ENCODE results near the gene DMXL2.
"Not testable (repeated sequence)": the region's sequence is repeated elsewhere in the genome, so short reads cannot be mapped to it uniquely, and the experiment has no call there.

The DMXL2 gene, protein sequence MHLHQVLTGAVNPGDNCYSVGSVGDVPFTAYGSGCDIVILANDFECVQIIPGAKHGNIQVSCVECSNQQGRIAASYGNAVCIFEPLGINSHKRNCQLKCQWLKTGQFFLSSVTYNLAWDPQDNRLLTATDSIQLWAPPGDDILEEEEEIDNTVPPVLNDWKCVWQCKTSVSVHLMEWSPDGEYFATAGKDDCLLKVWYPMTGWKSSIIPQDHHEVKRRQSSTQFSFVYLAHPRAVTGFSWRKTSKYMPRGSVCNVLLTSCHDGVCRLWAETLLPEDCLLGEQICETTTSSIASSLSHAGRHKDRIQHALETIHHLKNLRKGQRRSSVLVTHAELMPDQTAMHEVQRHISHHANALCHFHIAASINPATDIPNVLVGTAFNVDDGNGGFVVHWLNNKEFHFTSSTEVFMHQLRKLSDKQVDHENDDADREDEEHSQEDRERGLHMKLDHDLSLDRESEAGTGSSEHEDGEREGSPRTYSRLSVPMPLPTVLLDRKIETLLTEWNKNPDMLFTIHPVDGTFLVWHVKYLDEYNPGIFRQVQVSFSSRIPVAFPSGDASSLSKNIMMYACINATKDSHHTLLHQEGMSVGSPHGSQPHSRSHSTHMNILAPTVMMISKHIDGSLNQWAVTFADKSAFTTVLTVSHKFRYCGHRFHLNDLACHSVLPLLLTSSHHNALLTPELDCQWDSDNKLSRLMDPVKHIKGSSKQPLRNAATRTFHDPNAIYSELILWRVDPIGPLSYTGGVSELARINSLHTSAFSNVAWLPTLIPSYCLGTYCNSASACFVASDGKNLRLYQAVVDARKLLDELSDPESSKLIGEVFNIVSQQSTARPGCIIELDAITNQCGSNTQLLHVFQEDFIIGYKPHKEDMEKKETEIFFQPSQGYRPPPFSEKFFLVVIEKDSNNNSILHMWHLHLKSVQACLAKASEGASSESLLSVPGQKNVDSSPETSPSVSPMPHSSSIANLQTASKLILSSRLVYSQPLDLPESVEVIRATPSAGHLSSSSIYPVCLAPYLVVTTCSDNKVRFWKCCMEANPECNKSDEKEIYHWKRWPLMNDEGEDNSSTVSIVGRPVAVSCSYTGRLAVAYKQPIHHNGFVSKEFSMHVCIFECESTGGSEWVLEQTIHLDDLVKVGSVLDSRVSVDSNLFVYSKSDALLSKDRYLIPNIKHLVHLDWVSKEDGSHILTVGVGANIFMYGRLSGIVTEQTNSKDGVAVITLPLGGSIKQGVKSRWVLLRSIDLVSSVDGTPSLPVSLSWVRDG (N-terminal part only)

DNA sequence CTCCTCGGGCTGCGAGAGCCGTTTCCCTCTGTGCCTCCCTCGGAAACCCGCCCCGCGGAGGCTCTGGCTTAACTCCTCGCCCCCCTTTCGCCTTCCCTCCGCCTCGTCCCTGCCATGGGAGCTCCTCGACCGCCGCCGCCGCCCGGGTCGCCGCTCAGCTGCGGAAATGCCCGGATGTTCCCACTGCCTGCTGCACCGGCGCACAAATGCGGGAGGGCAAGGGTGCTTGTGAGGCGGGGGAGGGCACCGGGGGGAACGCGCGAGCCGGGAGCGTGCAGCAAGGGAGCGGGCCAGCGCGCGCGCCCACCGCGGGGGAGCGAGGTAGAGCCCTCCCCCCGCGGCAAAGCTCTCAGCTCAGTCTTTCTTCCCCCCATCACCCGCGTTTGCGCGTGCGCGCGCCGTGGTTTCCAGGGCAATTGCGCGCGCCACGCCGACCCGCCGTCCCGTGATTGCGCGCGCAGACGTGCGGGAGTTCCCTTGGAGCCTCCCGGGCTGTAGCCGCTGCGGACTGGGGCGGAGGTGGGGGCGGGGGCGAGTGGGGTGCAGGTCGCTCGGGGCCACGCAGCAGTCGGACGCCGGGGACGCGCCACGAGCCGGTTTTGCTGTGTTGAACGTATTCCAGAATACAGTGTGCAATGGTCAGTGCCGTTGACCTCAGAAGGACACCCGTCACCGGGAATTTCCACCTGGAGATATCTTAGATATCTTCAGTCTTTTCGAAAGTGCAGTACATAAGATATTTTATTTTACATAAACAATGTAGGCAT, at the start of gene DMXL2:
Gene DMXL2 (minus strand): TSS at position 168 of the 767 bp plus-strand sequence. CDS start 226 bp downstream, outside the sequence.
- DNase-seq = peak; percentile 85

DNA sequence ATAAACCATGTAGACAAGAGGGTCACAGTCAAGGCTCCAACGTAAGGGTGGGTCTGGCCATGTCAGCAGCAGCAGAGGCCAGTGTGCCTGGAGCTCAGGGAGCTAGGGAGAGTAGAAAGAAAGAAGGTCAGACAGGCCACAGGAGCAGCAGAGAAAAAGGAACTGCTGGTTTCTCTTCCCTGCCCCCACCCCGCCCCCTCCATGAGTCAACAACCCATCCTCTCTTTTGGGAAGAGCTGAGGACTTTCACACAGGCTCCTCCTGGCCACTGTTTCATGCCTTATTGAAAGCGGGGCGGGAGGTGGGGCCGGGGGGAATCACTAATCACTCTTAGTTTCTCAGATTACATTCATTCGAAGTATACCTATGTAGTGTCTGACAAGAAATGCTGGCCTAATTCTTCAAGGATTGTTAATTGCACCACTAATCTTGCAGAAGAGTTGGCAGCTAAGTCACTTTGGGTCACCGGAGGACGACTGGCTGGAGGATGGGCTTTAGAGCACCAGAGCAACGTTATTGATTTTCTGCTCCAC, 49.6 kb upstream of the DMXL2 start:
- DNase-seq = no peak

DNA sequence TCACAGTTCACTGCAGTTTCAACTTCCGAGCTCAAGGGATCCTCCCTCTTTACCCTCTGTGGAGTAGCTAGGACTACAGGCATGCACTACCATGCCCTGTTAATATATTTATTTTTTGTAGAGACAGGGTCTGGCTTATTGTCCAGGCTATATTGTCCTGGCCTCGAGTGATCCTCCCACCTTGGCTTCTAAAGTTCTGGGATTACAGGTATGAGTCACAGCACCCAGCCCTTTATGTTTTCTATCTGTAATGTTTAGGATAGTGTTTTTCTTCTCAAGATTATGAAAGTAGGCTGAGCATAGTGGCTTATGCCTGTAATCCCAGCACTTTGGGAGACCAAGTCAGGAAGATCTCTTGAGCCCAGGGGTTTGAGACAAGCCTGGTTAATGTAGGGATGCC, 46.8 kb upstream of the DMXL2 start:
- DNase-seq = no peak

DNA sequence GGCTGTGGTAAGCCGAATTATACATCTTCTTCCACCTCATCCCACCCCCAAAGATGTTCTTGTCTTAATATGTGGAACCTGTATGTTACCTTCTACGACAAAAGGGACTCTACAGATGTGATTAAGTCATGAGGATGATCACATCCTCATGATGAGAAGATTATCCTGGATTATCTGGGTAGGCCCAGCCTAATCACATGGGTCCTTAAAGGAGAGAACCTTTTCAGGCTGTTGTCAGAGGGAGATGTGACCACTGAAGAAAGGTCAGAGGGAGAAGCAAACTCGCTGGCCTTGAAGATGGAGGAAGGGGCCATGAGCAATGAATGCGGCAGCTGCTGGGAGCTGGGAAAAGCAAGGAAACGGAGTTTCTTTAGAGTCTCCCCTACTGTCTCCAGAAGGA, 45.9 kb upstream of the DMXL2 start:
- DNase-seq = no peak

DNA sequence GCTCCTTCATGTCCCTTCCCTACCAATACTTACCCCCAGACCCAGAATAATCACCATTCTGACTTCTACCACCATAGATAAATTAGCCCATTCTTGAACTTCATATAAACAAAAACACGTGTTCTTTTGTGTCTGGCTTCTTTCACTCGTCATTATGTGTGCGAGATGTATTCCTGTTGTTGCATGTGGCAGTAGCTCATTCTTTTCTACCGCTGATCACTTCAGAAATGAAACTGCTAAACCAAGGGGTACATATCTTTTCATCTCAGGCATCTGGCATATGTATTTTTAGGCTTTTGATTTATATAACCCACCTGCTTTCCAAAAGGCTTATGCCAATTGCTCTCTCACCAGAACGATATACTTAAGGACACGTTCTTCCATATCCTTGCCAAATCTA, 44.9 kb upstream of the DMXL2 start:
- no peak for DNase-seq

DNA sequence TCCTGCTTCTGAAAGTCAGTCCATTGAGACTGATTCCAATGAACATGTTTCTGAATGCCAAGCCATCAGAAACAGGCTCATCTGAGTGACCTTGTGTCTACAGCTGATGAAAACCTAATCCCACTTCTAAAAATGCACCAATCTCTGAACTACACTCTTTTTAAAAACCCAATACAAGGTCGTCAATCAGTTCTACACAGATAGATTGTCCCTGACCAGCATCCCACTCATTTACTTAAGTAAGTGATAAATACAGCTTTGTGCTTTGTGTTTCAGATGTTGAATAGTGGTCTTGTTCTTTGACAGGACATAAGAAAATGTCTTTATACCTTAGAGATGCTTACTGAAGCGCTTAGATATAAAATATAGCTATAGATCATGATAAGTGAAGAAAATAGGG, 38.5 kb upstream of the DMXL2 start:
- DNase-seq = no peak

DNA sequence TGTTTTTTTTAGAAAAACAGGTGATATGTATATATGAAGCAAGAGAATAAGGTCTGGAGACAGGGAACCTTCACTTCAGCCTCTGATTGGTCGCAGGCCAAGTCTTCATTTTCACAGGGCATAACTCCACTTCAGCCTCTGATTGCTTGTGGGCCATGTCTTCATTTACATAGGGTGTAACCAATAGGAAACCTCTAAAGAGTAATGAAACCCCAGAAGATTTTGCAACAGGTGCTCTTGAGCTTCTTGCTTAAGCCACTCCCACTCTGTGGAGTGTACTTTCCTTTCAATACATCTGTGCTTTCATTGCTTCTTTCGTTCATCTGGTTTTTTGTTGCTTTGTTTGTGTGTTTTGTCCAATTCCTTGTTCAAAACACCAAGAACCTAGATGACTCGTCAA, 36.1 kb upstream of the DMXL2 start:
- DNase-seq = no peak

DNA sequence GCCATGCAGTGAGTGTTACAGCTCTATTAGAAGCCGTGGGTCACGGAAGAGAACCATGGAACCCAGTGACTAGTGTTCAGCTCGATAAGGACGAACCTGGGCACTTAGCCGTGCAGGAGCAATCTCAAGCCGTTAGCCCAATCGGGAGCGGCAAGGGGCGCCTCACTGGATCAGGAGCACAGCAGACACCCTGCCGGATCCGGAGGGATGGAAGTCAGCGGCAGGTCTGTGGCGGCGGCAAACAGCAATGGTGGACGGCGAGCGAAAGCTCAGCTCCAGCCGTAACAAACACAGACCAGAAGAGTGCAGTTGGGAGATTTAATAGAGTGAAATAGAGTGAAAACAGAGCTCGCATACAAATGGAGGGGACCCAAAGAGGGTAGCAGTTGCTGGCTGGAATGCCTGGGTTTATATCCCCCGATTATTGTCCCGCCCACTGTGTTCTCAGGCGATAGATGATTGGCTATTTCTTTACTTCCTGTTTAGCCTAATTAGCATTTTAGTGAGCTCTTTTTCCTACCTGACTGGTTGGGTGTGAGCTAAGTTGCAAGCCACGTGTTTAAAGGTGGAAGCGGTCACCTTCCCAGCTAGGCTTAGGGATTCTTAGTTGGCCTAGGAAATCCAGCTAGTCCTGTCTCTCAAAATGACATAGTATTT, 33.0 kb upstream of the DMXL2 start:
- not testable (repeated sequence) for DNase-seq

DNA sequence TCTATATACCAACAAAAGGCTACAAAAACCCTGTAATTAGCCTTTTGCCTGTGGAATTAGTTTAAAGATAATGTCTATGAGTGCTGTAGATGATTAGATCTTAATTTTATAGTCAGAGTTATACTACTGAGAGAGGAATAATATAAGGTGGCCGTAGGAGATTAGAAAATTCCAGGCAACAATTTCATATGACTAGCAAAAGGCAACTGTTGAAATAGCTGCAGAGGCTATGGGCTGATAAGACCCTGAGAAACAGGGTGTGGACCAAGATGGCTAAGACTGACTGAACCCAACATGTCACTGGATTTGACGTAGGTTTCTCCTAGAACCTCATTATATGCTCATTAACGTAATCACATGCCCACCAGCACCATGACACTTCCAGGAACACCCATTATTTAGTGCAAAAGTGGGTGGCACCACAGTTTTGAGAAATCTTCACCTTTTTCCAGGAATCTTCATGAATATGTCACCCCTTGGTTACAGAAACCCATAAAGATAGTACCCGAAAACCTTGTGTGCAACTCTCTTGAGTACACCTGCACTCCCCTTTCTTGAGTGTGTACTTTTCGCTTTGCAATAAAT, 29.6 kb upstream of the DMXL2 start:
- no peak for DNase-seq

DNA sequence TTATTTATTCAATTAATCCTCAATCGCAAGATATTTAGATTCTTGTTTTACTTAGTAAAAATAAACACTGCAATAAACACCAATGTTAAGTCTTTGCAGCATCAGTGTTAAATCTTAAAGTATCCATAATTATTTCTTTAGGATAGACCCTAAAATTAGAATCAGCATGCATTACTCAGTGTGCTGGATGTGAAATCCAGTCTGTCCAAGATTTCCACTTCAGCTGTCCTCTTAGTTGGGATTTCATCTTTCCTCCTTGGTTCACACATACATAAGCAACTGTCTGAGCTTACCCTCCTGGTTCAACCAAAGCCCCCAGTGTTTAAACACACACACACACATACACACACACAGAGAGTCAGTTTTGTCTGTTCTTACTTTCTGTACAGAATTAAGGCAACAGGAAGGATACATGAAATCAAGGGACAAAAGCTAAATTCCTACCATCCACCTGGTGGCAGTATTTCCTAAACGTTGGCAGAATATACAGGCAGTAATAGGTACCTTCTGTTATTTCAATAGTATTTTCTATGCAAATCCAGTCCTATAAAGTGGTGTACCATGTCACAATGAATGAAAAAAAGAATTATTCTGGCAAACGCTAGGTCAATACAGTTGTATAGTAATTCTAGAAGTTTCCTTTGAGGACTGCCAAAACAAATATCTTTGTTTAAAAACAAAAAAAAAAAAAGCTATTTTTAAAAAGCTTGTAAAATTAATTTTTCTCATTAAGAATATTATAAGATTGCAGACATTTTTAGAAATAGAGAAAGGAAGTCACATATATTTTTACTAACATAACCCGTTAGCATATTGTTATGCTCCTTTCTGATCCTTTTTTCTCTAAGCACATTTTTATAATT, 27.3 kb upstream of the DMXL2 start:
- peak; percentile 95 for DNase-seq

DNA sequence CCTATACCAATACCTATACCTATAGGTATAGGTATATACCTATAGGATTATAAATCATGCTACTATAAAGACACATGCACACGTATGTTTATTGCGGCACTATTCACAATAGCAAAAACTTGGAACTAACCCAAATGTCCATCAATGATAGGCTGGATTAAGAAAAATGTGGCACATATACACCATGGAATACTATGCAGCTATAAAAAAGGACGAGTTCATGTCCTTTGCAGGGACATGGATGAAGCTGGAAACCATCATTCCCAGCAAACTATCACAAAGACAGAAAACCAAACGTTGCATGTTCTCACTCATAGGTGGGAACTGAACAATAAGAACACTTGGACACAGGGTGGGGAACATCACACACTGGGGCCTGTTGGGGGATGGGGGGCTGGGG, 26.1 kb upstream of the DMXL2 start:
- DNase-seq = not testable (repeated sequence)

DNA sequence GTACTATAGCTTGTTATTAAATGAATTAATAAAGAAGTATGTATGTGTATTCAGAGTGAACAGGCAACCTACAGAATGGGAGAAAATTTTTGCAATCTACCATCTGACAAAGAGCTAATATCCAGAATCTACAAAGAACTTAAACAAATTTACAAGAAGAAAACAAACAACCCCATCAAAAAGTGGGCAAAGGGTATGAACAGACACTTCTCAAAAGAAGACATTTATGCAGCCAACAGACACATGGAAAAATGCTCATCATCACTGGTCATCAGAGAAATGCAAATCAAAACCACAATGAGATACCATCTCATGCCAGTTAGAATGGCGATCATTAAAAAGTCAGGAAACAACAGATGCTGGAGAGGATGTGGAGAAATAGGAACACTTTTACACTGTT, 25.5 kb upstream of the DMXL2 start:
- not testable (repeated sequence) for DNase-seq

DNA sequence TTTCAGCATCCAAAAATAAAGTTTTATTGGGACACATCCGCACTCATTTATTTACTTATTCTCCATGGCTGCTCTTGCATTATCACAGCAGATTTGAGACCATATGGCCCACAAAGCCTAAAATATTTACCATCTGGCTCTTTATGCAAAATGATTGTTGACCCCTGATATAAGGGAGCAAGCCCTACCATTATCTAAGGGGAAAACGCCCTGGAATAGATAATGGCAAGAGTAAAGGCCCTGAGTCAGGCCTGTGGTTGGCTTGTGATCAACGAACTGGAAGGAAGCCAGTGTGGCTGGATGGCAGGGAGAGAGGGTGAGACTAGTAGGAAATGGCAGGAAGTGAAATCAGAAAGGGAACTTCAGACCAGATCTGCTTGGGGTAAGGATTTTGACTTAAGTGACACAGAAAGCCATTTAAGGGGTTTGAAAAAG, 24.6 kb upstream of the DMXL2 start:
- no peak for DNase-seq

DNA sequence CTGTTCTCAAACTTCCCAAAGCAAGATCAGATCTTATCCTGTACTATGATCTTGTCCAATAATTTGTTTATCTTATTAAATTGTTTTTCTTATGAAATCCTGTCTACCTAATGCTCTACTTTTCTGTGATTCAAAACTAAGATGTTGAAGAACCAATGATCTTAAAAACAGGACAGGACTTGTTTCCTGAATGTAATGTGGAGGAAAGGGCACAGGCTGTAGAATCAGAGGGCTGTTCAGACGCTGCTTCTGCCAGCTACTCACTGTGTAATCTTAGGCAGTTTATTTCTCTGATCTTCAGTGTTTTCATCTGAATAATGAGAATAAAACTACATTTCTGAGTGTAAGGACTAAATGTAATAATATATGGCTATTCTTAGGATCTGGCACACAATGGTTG, 20.1 kb upstream of the DMXL2 start:
- DNase-seq = no peak

DNA sequence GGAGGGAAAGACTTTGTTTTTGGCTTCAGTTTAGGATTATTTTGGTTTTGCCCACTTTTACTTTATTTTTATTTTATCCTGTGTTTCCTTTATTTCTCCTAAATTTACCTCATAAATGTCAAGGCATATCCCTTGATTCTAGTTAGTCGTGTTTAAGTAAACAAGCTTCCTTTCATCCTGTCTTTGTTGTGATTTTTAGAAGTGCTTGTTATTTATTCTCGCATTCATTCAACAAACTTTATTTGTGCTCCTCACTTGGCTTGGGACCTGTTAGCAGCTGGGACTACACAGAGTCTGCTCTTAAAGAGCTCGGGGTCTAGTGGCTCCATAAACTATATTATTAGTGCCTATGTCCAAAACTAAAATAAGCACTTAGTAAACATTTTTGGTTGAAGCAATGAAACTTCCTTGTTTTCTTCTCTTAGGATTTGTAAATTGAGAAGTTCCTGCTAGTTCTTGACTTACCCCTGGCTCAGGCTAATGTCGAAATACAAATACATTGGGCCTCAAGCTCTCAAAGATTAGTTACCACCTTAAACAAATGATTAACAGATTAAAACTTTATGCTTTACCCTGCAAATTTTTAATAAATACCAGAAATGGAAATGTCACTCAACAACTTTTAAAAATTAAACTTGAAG, 19.0 kb upstream of the DMXL2 start:
- DNase-seq = no peak

DNA sequence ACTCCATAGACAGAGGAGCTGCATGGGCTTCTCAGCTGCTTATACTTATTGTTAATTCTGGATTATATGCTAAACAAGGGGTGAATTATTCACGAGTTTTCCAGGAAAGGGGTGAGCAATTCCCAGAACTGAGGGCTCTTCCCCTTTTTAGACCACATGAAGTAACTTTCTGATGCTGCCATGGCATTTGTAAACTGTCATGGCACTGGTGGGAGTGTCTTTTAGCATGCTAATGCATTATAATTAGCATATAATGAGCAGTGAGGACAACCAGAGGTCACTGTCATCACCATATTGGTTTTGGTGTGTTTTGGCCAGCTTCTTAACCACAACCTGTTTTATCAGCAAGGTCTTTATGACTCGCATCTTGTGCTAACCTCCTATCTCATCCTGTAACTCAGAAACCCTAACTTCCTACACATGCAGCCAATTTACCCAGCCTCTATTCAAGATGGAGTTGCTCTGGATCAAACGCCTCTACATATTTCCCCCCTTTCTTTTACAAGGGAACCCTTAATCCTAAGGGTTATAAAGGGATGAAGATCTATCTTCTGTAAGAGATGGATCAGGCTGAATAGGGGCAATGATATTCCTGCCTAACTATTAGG, 12.1 kb upstream of the DMXL2 start:
- no peak for DNase-seq

DNA sequence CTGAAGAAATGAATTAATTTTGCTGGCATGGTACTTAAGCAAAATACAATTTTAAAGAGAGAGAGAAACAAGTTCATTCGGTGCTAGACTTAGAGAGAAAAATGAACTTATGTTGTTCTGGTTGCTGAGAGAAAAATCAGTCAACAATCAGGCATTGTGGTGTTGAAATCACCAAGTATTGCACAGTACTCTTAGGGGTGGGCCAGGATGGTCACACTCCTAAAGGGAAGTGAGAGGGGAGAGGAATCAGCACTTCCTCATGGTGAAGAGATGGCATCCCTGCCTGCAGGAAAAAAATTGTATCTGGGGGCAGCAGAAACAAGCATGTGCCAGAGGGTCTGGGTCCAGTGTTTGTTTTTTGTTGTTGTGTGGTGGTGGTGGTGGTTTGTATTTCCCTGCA, 7.0 kb upstream of the DMXL2 start:
- no peak for DNase-seq

DNA sequence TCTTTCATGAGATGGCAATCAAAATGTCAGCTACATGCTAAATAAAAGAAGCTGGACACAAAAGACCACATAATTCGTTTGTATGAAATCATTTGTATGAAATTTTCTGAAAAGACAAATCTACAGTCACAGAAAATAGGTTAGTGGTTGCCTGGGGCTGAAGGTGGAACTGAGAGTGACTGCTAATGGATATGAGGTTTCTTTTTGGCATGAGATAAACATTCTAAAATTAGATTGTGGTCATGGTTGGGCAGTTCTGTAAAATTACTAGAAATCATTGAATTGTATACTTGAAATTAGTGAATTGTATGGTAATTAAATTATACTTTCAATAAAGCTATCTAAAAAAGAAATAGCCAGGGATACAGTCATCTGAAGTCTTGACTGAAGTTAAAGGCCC, 2.7 kb upstream of the DMXL2 start:
- no peak for DNase-seq

DNA sequence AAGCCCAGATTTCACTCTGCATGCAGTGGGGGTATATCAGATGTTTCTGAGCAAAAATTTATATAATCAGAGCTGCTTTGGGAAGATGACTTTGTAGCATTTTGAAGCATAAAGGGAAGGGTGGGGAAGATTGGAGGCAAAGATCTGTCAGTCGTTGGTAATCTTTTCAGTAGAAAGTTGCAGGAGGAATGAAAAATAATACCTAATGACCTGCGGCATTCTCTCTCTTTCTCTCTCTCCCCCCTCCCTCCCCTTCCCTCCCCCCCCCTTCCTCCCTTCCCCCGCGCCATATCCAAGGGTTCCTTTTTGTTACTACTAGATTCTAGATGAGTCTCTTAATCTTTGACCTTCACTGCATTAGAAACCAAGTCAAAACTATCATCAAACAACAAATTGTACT, 1.5 kb upstream of the DMXL2 start:
- DNase-seq = no peak
